Measurements from ENCODE around the gene UBE2E2.

UBE2E2 gene

GRCh38 chr3:23552506-23552905 lies 349.4 kb downstream of the UBE2E2 start:
- Histone ChIP-seq H3K9me2 (ENCODE audit: low read depth, low read length) (no peaks in the 10 kb centered on the region), H3K36me3 (ENCODE audit: insufficient read depth, low read length) (no peaks in the 10 kb centered on the region), H3K27me3 (ENCODE audit: insufficient read depth, low read length) (no peaks in the 10 kb centered on the region), H3K9me3 (ENCODE audit: low read length) (no peaks in the 10 kb centered on the region), H3K27ac (ENCODE audit: low read depth, low read length, poor library complexity, severe bottlenecking) (no peak overlapping the region), H3F3A (ENCODE audit: insufficient read depth, low read length) (no peaks in the 10 kb centered on the region), H3K79me2 (ENCODE audit: insufficient read depth, low read length) (no peaks in the 10 kb centered on the region), H3K9ac (ENCODE audit: low read length) (no peak overlapping the region), H3K4me2 (ENCODE audit: low read length) (no peak overlapping the region), H2AFZ (ENCODE audit: low read length) (no peak overlapping the region), H3K4me3 (ENCODE audit: low read depth, low read length, poor library complexity, severe bottlenecking) (no peak overlapping the region), H3K4me1 (ENCODE audit: insufficient read depth, low read length, severe bottlenecking) (peaks cover 6% of the 10 kb centered on the region), H4K20me1 (ENCODE audit: insufficient read depth, low read length) (no peaks in the 10 kb centered on the region)
- TF ChIP-seq CTCF (IDR thresholded peaks at IDR 0.05; ENCODE audit: low read length), result no peak
- TF ChIP-seq EZH2 (IDR thresholded peaks at IDR 0.05; ENCODE audit: borderline replicate concordance, low read length), result no peak

GRCh38 chr3:23553353-23553752 lies 350.2 kb downstream of the UBE2E2 start:
- H3K9me3 ChIP-seq (ENCODE audit: low read length), result no peaks in the 10 kb centered on the region
- H3K9me2 ChIP-seq (ENCODE audit: low read depth, low read length), result no peaks in the 10 kb centered on the region
- H3K79me2 ChIP-seq (ENCODE audit: insufficient read depth, low read length), result no peaks in the 10 kb centered on the region
- no peak overlapping the region for H2AFZ ChIP-seq (ENCODE audit: low read length)
- no peak overlapping the region for H3K27ac ChIP-seq (ENCODE audit: low read depth, low read length, poor library complexity, severe bottlenecking)
- peaks cover 6% of the 10 kb centered on the region for H3K4me1 ChIP-seq (ENCODE audit: insufficient read depth, low read length, severe bottlenecking)
- no peak overlapping the region for H3K4me2 ChIP-seq (ENCODE audit: low read length)
- no peaks in the 10 kb centered on the region for H4K20me1 ChIP-seq (ENCODE audit: insufficient read depth, low read length)
- no peak overlapping the region for H3K4me3 ChIP-seq (ENCODE audit: low read depth, low read length, poor library complexity, severe bottlenecking)
- no peak for TF ChIP-seq EZH2 (IDR thresholded peaks at IDR 0.05; ENCODE audit: borderline replicate concordance, low read length)
- no peak for TF ChIP-seq CTCF (IDR thresholded peaks at IDR 0.05; ENCODE audit: low read length)
- no peaks in the 10 kb centered on the region for H3K36me3 ChIP-seq (ENCODE audit: insufficient read depth, low read length)
- no peaks in the 10 kb centered on the region for H3F3A ChIP-seq (ENCODE audit: insufficient read depth, low read length)
- H3K9ac ChIP-seq (ENCODE audit: low read length), result no peak overlapping the region
- H3K27me3 ChIP-seq (ENCODE audit: insufficient read depth, low read length), result no peaks in the 10 kb centered on the region

GRCh38 chr3:23565041-23565775 lies 362.1 kb downstream of the UBE2E2 start:
- H3K4me2 ChIP-seq (ENCODE audit: low read length), result no peak overlapping the region
- no peaks in the 10 kb centered on the region for H3K79me2 ChIP-seq (ENCODE audit: insufficient read depth, low read length)
- no peak for TF ChIP-seq CTCF (IDR thresholded peaks at IDR 0.05; ENCODE audit: low read length)
- no peak for TF ChIP-seq EZH2 (IDR thresholded peaks at IDR 0.05; ENCODE audit: borderline replicate concordance, low read length)

More at GRCh38 chr3:23565041-23565775, 362.1 kb downstream of the UBE2E2 start:
- H2AFZ ChIP-seq (ENCODE audit: low read length), result no peak overlapping the region
- H3K4me3 ChIP-seq (ENCODE audit: low read depth, low read length, poor library complexity, severe bottlenecking), result no peak overlapping the region
- no peaks in the 10 kb centered on the region for H3K36me3 ChIP-seq (ENCODE audit: insufficient read depth, low read length)
- no peaks in the 10 kb centered on the region for H3K9me3 ChIP-seq (ENCODE audit: low read length)
- no peaks in the 10 kb centered on the region for H3K9me2 ChIP-seq (ENCODE audit: low read depth, low read length)
- no peaks in the 10 kb centered on the region for H3F3A ChIP-seq (ENCODE audit: insufficient read depth, low read length)
- no peak overlapping the region for H3K9ac ChIP-seq (ENCODE audit: low read length)
- H3K27me3 ChIP-seq (ENCODE audit: insufficient read depth, low read length), result no peaks in the 10 kb centered on the region
- no peaks in the 10 kb centered on the region for H4K20me1 ChIP-seq (ENCODE audit: insufficient read depth, low read length)
- no peak overlapping the region for H3K27ac ChIP-seq (ENCODE audit: low read depth, low read length, poor library complexity, severe bottlenecking)
- H3K4me1 ChIP-seq (ENCODE audit: insufficient read depth, low read length, severe bottlenecking), result peaks cover 4% of the 10 kb centered on the region
